Peyer's patch (tissue), 4 donors: ENCODE data around the gene ZNF638. TPM values are rescaled to one million over a fixed set of nuclear protein-coding genes. Genes with fewer than 3 reads are reported as not detected.
"Not testable (repeated sequence)": the region's sequence is repeated elsewhere in the genome, so short reads cannot be mapped to it uniquely, and the experiment has no call there.

ENCODE experiments used
- DNase-seq, 3 donors: peaks; one replicate each; pipeline ENCODE4 v3.0.0-alpha.2; 2017 to 2019
- H3K27ac ChIP-seq, 4 donors: fragments of 200-600 bp; sonication (generic); one replicate each; pipeline ENCODE4 v1.5.1; 2016 to 2019
- H3K27me3 ChIP-seq, 2 donors: fragments of 200-600 bp; sonication (generic); one replicate each; pipeline ENCODE4 v1.5.1; 2019
- H3K36me3 ChIP-seq, 3 donors: fragments of 200-600 bp; sonication (generic); one replicate each; pipeline ENCODE4 v1.5.1; 2016 to 2019
- H3K4me1 ChIP-seq, 4 donors: fragments of 200-600 bp; sonication (generic); one replicate each; pipeline ENCODE4 v1.5.1; 2016 to 2019
- H3K4me3 ChIP-seq, 4 donors: fragments of 200-600 bp; sonication (generic); 1 replicate in 3 of 4; 2 replicates in 1 of 4; pipeline ENCODE4 v1.5.1; 2016 to 2019; ENCODE audit warnings: mild to moderate bottlenecking in 1 of 4
- H3K9me3 ChIP-seq, 4 donors: fragments of 200-600 bp; sonication (generic); one replicate each; pipeline ENCODE4 v1.5.1; 2016 to 2019; ENCODE audit warnings: mild to moderate bottlenecking in 1 of 4
- CTCF ChIP-seq, 6 experiments: fragments of 450-650 bp in 4 of 6; fragments of 200-600 bp in 2 of 6; sonication (generic) in 1 of 6; IDR thresholded peaks; one replicate each; pipeline ENCODE4 v1.5.1; 2017 to 2019; ENCODE audit warnings: antibody characterized with exemption in 6 of 6, mild to moderate bottlenecking in 3 of 6, moderate library complexity in 1 of 6
- POLR2A ChIP-seq, 2 donors: fragments of 450-650 bp; IDR thresholded peaks; one replicate each; pipeline ENCODE4 v1.5.1; 2017; ENCODE audit warnings: antibody characterized with exemption in 2 of 2, mild to moderate bottlenecking in 2 of 2, moderate library complexity in 2 of 2
- total RNA-seq, 4 donors: library from RNA; depleted of rRNA; stranded (reverse); fragments of >200 nt; gene quantifications; one replicate each; pipeline ENCODE4 v1.1.0, GENCODE V29; 2016

The ZNF638 gene
- total RNA-seq, 4 donors from 2014 or later = 155 to 539 (median 174) TPM

DNA sequence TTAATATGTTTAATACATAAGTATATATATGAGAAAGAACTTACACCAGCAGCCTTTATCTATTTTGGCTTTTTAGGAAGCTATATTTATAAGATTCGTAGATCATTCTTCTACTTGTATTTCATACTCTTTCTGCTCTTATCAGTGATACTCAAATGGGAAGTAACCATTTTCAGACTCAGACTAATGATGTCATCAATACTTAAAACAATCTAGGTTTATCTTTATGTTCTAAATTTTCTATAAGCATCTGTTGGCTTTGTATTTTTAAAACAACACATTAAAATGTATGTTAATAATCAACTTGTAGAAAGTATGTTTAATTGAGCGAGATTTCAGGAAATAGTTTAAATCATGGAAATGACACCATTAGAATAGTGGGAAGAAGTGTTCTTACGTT lies 70.8 kb downstream of the ZNF638 start:
- DNase-seq = no peak
- TF ChIP-seq CTCF (IDR thresholded peaks at IDR 0.05) = no peak
- no peak for TF ChIP-seq POLR2A (IDR thresholded peaks at IDR 0.05)
- Histone ChIP-seq H3K4me1 (no peaks in the 10 kb centered on the region), H3K4me3 (no peak overlapping the region), H3K9me3 (no peaks in the 10 kb centered on the region), H3K36me3 (peaks cover 0 to 90% (median 0%) of the 10 kb centered on the region in 3 donors), H3K27ac (no peak overlapping the region), H3K27me3 (no peaks in the 10 kb centered on the region)

- no peak overlapping the region for H3K27ac ChIP-seq
- no peaks in the 10 kb centered on the region for H3K4me1 ChIP-seq
- peaks cover 0 to 50% (median 0%) of the 10 kb centered on the region in 3 donors for H3K36me3 ChIP-seq
- no peak for TF ChIP-seq CTCF (IDR thresholded peaks at IDR 0.05)
- TF ChIP-seq POLR2A (IDR thresholded peaks at IDR 0.05) = no peak
- H3K27me3 ChIP-seq = no peaks in the 10 kb centered on the region
- no peaks in the 10 kb centered on the region for H3K9me3 ChIP-seq
- no peak overlapping the region for H3K4me3 ChIP-seq
- DNase-seq = no peak
Measured at GRCh38 chr2:71409611-71410010, 78.0 kb downstream of the ZNF638 start.

DNA sequence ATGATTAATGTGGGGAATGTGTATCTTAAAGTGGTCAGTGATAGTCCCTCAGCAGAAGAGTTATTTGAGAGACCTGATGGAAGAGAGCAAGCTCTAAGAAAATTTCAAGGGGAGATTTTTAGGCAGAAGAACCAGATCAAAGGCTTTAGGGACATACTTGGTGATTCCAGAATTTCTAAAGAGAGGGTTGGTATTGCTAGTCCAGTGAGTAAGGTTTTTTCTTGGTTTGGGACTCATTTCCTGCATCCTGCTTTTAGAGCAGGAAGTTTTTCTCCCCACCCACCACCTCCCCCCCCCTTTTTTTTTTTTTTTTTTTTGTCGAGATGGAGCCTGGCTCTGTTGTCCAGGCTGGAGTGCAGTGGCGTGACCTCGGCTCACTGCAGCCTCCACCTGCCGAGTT lies 79.1 kb downstream of the ZNF638 start:
- H3K36me3 ChIP-seq = peaks cover 0 to 40% (median 0%) of the 10 kb centered on the region in 3 donors
- H3K27ac ChIP-seq = no peak overlapping the region
- H3K9me3 ChIP-seq = no peaks in the 10 kb centered on the region
- no peak for DNase-seq
- no peaks in the 10 kb centered on the region for H3K27me3 ChIP-seq
- TF ChIP-seq POLR2A (IDR thresholded peaks at IDR 0.05) (no peak), CTCF (IDR thresholded peaks at IDR 0.05) (no peak)
- no peaks in the 10 kb centered on the region for H3K4me1 ChIP-seq
- H3K4me3 ChIP-seq = no peak overlapping the region

- not testable (repeated sequence) for DNase-seq, H3K27me3 ChIP-seq, H3K36me3 ChIP-seq, H3K9me3 ChIP-seq, H3K4me1 ChIP-seq
- peak overlapping the region in 3 of 4 donors; percentile 26 to 43 (median 35) for H3K4me3 ChIP-seq
- H3K27ac ChIP-seq = peak overlapping the region in 3 of 4 donors; percentile 49 to 68 (median 51)
Measured at GRCh38 chr2:71416866-71417265, 85.3 kb downstream of the ZNF638 start.

DNA sequence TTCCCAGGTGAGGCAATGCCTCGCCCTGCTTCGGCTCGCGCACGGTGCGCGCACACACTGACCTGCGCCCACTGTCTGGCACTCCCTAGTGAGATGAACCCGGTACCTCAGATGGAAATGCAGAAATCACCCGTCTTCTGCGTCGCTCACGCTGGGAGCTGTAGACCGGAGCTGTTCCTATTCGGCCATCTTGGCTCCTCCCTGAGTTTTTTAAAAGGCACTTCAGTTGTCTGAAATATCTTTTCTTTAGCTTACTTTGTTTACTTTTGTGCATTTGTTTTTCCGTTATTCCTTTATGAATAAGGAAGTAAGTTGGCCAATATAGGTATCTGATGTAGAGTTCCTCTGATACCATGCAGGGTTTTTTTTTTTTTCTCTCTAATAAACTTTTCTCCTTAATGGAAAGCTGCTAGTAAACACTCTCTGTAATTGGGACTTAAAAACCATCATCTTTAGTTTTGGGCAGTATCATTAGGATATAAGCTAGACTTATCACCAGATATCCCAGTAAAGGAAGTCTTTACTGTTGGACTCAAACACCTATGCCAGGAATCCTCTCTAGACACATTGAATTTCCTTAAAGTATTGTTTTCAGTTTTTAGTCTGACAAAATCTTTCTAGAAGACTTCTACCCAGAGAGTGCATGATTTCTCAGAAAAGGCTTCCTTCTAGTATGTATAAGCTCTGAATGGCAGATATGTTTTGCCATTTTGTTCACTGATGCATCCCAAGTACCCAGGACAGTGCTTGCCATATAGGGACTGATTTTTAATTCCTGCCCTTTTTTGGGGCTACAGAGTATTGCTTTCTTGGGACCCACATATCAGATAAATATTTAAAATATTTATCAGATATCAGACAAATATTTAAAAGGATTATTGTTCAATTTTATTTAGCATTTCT lies 86.0 kb downstream of the ZNF638 start:
- H3K4me1 ChIP-seq = peaks cover 0 to 6% (median 0%) of the 10 kb centered on the region in 4 donors
- H3K4me3 ChIP-seq = peak overlapping the region in 3 of 4 donors; percentile 26 to 43 (median 35)
- H3K27ac ChIP-seq = peak overlapping the region; percentile 35 to 68 (median 50)
- no peak for DNase-seq
- no peak for TF ChIP-seq CTCF (IDR thresholded peaks at IDR 0.05)
- TF ChIP-seq POLR2A (IDR thresholded peaks at IDR 0.05) = no peak
- no peaks in the 10 kb centered on the region for H3K9me3 ChIP-seq
- H3K36me3 ChIP-seq = peaks cover 0 to 3% (median 0%) of the 10 kb centered on the region in 3 donors
- H3K27me3 ChIP-seq = no peaks in the 10 kb centered on the region

- Histone ChIP-seq H3K36me3 (peaks cover 0 to 17% (median 0%) of the 10 kb centered on the region in 3 donors), H3K9me3 (no peaks in the 10 kb centered on the region), H3K27ac (no peak overlapping the region), H3K27me3 (no peaks in the 10 kb centered on the region), H3K4me3 (no peak overlapping the region), H3K4me1 (peaks cover 0 to 6% (median 0%) of the 10 kb centered on the region in 4 donors)
- DNase-seq = no peak
- TF ChIP-seq POLR2A (IDR thresholded peaks at IDR 0.05) (no peak), CTCF (IDR thresholded peaks at IDR 0.05) (no peak)
Measured at GRCh38 chr2:71419145-71419544, 87.6 kb downstream of the ZNF638 start.
